GM12873 (cell line): ENCODE data around the gene FAP.

ENCODE experiments used
- CTCF ChIP-seq: IDR thresholded peaks from 2 replicates; pipeline ENCODE4 v1.5.1; 2012; ENCODE audit warnings: low read depth, mild to moderate bottlenecking, moderate library complexity, low read length, control low read depth; ENCODE audit not compliant: insufficient read depth; ENCODE audit errors: missing control alignments

The FAP gene

DNA sequence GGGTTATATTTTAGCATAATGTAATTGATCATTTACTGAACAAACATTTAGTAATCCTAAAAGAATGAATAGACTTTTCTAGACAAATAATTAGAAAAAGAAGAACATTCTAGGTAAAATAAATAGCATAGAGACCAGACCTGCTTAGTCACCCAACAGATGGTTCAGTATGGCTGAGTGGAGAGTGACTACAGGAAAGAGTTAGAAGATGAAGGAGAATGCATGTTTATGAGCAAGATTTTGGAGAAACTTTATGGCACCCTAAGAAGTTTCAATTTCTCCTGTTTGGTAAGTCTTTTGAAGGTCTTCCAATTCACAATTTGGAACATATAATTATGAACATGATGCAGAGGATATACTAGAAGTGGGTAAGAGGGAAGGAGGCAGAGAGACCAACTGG is 32.9 kb downstream of the FAP start:
- no peak for TF ChIP-seq CTCF

GRCh38 chr2:162202203-162202602 is 41.0 kb downstream of the FAP start:
- no peak for TF ChIP-seq CTCF

DNA sequence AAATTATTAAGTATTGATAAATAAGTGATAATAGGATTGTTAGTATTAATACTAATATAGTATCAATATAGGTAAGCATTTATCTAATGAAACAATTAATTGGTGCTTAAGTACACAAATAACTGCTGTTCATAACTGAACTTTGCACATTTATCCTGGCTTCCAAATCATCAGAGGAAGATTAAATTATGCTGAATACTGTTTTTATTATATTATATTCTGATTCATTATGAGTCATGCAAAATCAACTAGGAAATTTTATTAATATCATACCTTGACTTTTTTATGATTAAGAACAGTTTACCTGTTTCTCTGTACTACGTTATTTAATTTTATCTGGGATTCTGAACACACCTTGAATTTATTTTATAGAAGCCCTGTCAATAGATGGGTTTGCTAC is 42.6 kb downstream of the FAP start:
- no peak for TF ChIP-seq CTCF

GRCh38 chr2:162199913-162200312 is 43.3 kb downstream of the FAP start:
- TF ChIP-seq CTCF = no peak

- TF ChIP-seq CTCF = no peak
Measured at GRCh38 chr2:162198239-162198638, 45.0 kb downstream of the FAP start.

- TF ChIP-seq CTCF = no peak
Measured at GRCh38 chr2:162197069-162197825, 46.0 kb downstream of the FAP start.

DNA sequence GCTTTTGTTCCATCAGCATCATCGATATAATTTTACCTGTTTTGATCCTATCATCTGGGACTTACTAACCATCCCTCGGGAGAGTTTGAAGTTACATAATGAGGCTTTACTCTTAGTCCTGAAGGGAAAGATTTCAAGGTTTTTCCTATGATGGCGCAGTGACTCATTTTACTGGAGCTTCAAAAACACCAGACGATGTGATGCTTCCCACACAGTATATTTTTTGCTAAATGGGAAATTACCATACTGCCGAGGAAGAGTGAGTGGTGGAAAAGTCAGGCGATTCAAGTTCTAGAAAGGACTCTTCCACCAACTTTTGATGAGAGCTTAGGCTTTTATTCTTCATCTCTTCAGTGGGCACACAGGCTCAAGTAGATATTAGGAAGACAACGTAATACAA is 46.6 kb downstream of the FAP start:
- no peak for TF ChIP-seq CTCF
